Astrocyte (in vitro differentiated cells and primary cell): ENCODE measurements around the gene PPP1R12B. TPM values are rescaled to one million over a fixed set of nuclear protein-coding genes. Genes with fewer than 3 reads are reported as not detected.

ENCODE experiments used
- DNase-seq: peaks from one replicate; pipeline ENCODE4 v3.0.0-alpha.2; 2010; ENCODE audit warnings: low read depth
- FAIRE-seq: peaks from 2 replicates; lab custom pipeline; 2011; peaks lifted over from hg19 to GRCh38; lab: Jason Lieb, UNC
- H2AFZ ChIP-seq: 2 replicates; pipeline ENCODE4 v1.6.0; 2012; ENCODE audit warnings: low read depth, low read length, inconsistent platforms
- H3K27ac ChIP-seq: 2 replicates; pipeline ENCODE4 v1.5.1; 2011; ENCODE audit warnings: low read depth, low read length, inconsistent platforms
- H3K27me3 ChIP-seq: 2 replicates; pipeline ENCODE4 v1.6.0; 2011; ENCODE audit warnings: low read length, inconsistent platforms; ENCODE audit not compliant: insufficient read depth
- H3K36me3 ChIP-seq: 2 replicates; pipeline ENCODE4 v1.5.1; 2011; ENCODE audit warnings: low read length, inconsistent platforms; ENCODE audit not compliant: insufficient read depth
- H3K4me1 ChIP-seq: 2 replicates; pipeline ENCODE4 v1.5.1; 2011; ENCODE audit warnings: low read length, inconsistent platforms; ENCODE audit not compliant: insufficient read depth
- H3K4me2 ChIP-seq: 2 replicates; pipeline ENCODE4 v1.6.0; 2012; ENCODE audit warnings: low read length, inconsistent platforms
- H3K4me3 ChIP-seq: 2 replicates; pipeline ENCODE4 v1.5.1; 2011; ENCODE audit warnings: low read depth, mild to moderate bottlenecking, low read length, inconsistent platforms; ENCODE audit not compliant: insufficient read depth
- H3K79me2 ChIP-seq: 2 replicates; pipeline ENCODE4 v1.6.0; 2012; ENCODE audit warnings: mild to moderate bottlenecking, low read length, inconsistent platforms; ENCODE audit not compliant: insufficient read depth
- H3K9ac ChIP-seq: 2 replicates; pipeline ENCODE4 v1.6.0; 2012; ENCODE audit warnings: mild to moderate bottlenecking, low read length, inconsistent platforms
- H3K9me3 ChIP-seq: 2 replicates; pipeline ENCODE4 v1.5.1; 2012; ENCODE audit warnings: low read depth, mild to moderate bottlenecking, low read length, inconsistent platforms; ENCODE audit not compliant: insufficient read depth
- H4K20me1 ChIP-seq: 2 replicates; pipeline ENCODE4 v1.6.0; 2012; ENCODE audit warnings: low read length, inconsistent platforms; ENCODE audit not compliant: insufficient read depth
- H3K27ac Mint-ChIP-seq: one replicate; pipeline ENCODE4 v1.8.0; 2021; ENCODE audit warnings: mild to moderate bottlenecking, mixed read lengths; ENCODE audit not compliant: unreplicated experiment
- H3K27me3 Mint-ChIP-seq: one replicate; pipeline ENCODE4 v1.8.0; 2021; ENCODE audit warnings: low read depth, mixed read lengths; ENCODE audit not compliant: unreplicated experiment
- H3K36me3 Mint-ChIP-seq: one replicate; pipeline ENCODE4 v1.8.0; 2021; ENCODE audit warnings: low read depth, mixed read lengths; ENCODE audit not compliant: unreplicated experiment
- H3K4me1 Mint-ChIP-seq: one replicate; pipeline ENCODE4 v1.8.0; 2021; ENCODE audit warnings: low read depth, mixed read lengths; ENCODE audit not compliant: unreplicated experiment
- H3K4me3 Mint-ChIP-seq: one replicate; pipeline ENCODE4 v1.8.0; 2021; ENCODE audit warnings: mild to moderate bottlenecking, moderate library complexity, mixed read lengths; ENCODE audit not compliant: unreplicated experiment
- H3K9me3 Mint-ChIP-seq: one replicate; pipeline ENCODE4 v1.8.0; 2021; ENCODE audit warnings: mild to moderate bottlenecking, mixed read lengths; ENCODE audit not compliant: unreplicated experiment
- CTCF ChIP-seq: IDR thresholded peaks from 2 replicates; pipeline ENCODE4 v1.5.1; 2011; ENCODE audit warnings: low read depth, mild to moderate bottlenecking, inconsistent platforms, low read length, moderate library complexity; ENCODE audit not compliant: insufficient read depth
- EZH2 ChIP-seq: IDR thresholded peaks from 2 replicates; pipeline ENCODE4 v1.6.1; 2012; ENCODE audit warnings: mild to moderate bottlenecking, low read length, inconsistent platforms; ENCODE audit not compliant: insufficient read depth
- total RNA-seq: library from RNA; stranded (reverse); gene quantifications from 2 replicates; pipeline ENCODE4 v1.2.1, GENCODE V29; 2021

PPP1R12B gene
- total RNA-seq, 1 donor from 2014 or later = 12.2 TPM

- Mint-ChIP-seq H3K4me3 (no peak overlapping the region), H3K27ac (peak overlapping the region; percentile 37), H3K9me3 (no peaks in the 10 kb centered on the region), H3K27me3 (no peaks in the 10 kb centered on the region), H3K36me3 (peaks cover 2% of the 10 kb centered on the region), H3K4me1 (peaks cover 21% of the 10 kb centered on the region)
- no peak overlapping the region for H3K4me3 ChIP-seq
- H2AFZ ChIP-seq = no peak overlapping the region
- peak overlapping the region; percentile 49 for H3K4me2 ChIP-seq
- no peaks in the 10 kb centered on the region for H3K79me2 ChIP-seq
- H3K27ac ChIP-seq = peak overlapping the region; percentile 20
- no peaks in the 10 kb centered on the region for H3K9me3 ChIP-seq
- no peak overlapping the region for H3K9ac ChIP-seq
- TF ChIP-seq CTCF (no peak), EZH2 (no peak)
- peak; percentile 5 for FAIRE-seq
- no peaks in the 10 kb centered on the region for H3K36me3 ChIP-seq
- no peaks in the 10 kb centered on the region for H3K27me3 ChIP-seq
- peak; percentile 76 for DNase-seq
- no peaks in the 10 kb centered on the region for H4K20me1 ChIP-seq
- H3K4me1 ChIP-seq = peaks cover 22% of the 10 kb centered on the region
Measured at GRCh38 chr1:202567738-202568137, 219.2 kb downstream of the PPP1R12B start.

DNA sequence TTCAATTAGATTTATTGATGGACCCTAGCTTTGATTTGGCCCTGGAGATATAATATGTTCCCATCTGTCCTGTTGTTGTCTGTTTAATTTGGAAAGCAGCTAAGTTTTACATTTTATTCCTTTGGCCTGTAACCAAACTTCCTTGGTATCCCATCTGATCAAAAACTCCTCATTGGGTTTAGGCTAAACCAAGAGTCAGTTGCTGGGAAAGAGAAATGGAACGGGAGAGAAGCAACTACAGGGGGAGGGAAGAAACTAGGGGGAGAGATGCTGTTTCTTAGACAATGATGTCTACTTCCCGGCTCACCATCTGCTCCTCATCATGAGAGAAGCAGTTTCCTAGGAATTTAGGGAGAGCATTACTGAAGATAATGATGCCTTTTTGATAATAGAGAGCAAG lies 219.9 kb downstream of the PPP1R12B start:
- no peaks in the 10 kb centered on the region for H3K79me2 ChIP-seq
- H3K4me1 Mint-ChIP-seq = peaks cover 21% of the 10 kb centered on the region
- no peak overlapping the region for H3K27ac Mint-ChIP-seq
- no peaks in the 10 kb centered on the region for H3K27me3 Mint-ChIP-seq
- no peak overlapping the region for H3K4me3 Mint-ChIP-seq
- TF ChIP-seq CTCF (no peak), EZH2 (no peak)
- FAIRE-seq (no peak), DNase-seq (no peak)
- no peaks in the 10 kb centered on the region for H3K9me3 ChIP-seq
- H3K36me3 Mint-ChIP-seq = peaks cover 2% of the 10 kb centered on the region
- peak overlapping the region; percentile 49 for H3K4me2 ChIP-seq
- H3K9me3 Mint-ChIP-seq = no peaks in the 10 kb centered on the region
- no peak overlapping the region for H3K9ac ChIP-seq
- no peak overlapping the region for H2AFZ ChIP-seq
- no peaks in the 10 kb centered on the region for H4K20me1 ChIP-seq
- no peaks in the 10 kb centered on the region for H3K27me3 ChIP-seq
- H3K4me1 ChIP-seq = peaks cover 22% of the 10 kb centered on the region
- peak overlapping the region; percentile 20 for H3K27ac ChIP-seq
- no peaks in the 10 kb centered on the region for H3K36me3 ChIP-seq
- H3K4me3 ChIP-seq = no peak overlapping the region

GRCh38 chr1:202568826-202569225 lies 220.3 kb downstream of the PPP1R12B start:
- Mint-ChIP-seq H3K9me3 (no peaks in the 10 kb centered on the region), H3K4me1 (peaks cover 21% of the 10 kb centered on the region), H3K27me3 (no peaks in the 10 kb centered on the region), H3K36me3 (peaks cover 2% of the 10 kb centered on the region), H3K4me3 (no peak overlapping the region), H3K27ac (no peak overlapping the region)
- Histone ChIP-seq H3K36me3 (no peaks in the 10 kb centered on the region), H3K27me3 (no peaks in the 10 kb centered on the region), H3K79me2 (no peaks in the 10 kb centered on the region), H3K4me3 (no peak overlapping the region), H3K4me2 (no peak overlapping the region), H3K4me1 (peaks cover 22% of the 10 kb centered on the region), H3K9ac (no peak overlapping the region), H3K27ac (no peak overlapping the region), H4K20me1 (no peaks in the 10 kb centered on the region), H3K9me3 (no peaks in the 10 kb centered on the region), H2AFZ (no peak overlapping the region)
- no peak for TF ChIP-seq CTCF
- TF ChIP-seq EZH2 = no peak
- DNase-seq = no peak
- no peak for FAIRE-seq
